ENCODE results near the gene MSH5. TPM values are rescaled to one million over a fixed set of nuclear protein-coding genes. Genes with fewer than 3 reads are reported as not detected.

MSH5 gene
- total RNA-seq, 1 experiment from 2014 or later = 22.4 TPM

GRCh38 chr6:31776485-31776988 is 36.7 kb downstream of the MSH5 start:
- H3K36me3 Mint-ChIP-seq (ENCODE audit: insufficient read depth in 1 of 3, low read depth in 3 of 3) = peaks cover 22 to 39% (median 24%) of the 10 kb centered on the region in 3 experiments; a peak in 6 of 7 replicates
- H2AFZ ChIP-seq (ENCODE audit: low read length) = no peak overlapping the region
- no peak overlapping the region for H3K27ac ChIP-seq (ENCODE audit: insufficient read length, low read depth, low read length)

More at GRCh38 chr6:31776485-31776988, 36.7 kb downstream of the MSH5 start:
- Histone ChIP-seq H4K5ac (ENCODE audit: insufficient read length, low read depth, low read length) (no peak overlapping the region), H3K27me3 (ENCODE audit: insufficient read depth, low read length) (no peaks in the 10 kb centered on the region), H3K18ac (ENCODE audit: insufficient read length, low read depth, low read length) (no peak overlapping the region), H3K4me2 (ENCODE audit: insufficient read depth, insufficient read length, low read length) (no peak overlapping the region), H3K23me2 (ENCODE audit: insufficient read length, low read depth, low read length, poor library complexity, severe bottlenecking) (no peaks in the 10 kb centered on the region), H2AK5ac (ENCODE audit: insufficient read length, low read length) (no peak overlapping the region), H3K9ac (ENCODE audit: extremely low read depth, insufficient read length, low read length) (no peak overlapping the region), H2BK12ac (ENCODE audit: insufficient read length, low read depth, low read length) (no peak overlapping the region), H2BK15ac (ENCODE audit: low read depth, low read length) (no peak overlapping the region), H3K9me3 (ENCODE audit: control insufficient read depth, low read depth, low read length) (no peaks in the 10 kb centered on the region), H3K4me1 (ENCODE audit: insufficient read depth, low read length) (no peaks in the 10 kb centered on the region), H3K56ac (ENCODE audit: insufficient read length, low read depth, low read length) (no peak overlapping the region), H2BK20ac (ENCODE audit: low read depth, low read length, poor library complexity, severe bottlenecking) (no peak overlapping the region), H3T11ph (ENCODE audit: low read length) (no peak overlapping the region), H3K79me2 (ENCODE audit: insufficient read depth, low read length) (no peaks in the 10 kb centered on the region), H3K4ac (ENCODE audit: low read depth, low read length) (no peak overlapping the region), H4K8ac (replicated peaks; ENCODE audit: insufficient read length, low read depth, low read length) (no peak overlapping the region), H3K79me1 (ENCODE audit: insufficient read depth, low read depth, low read length, poor library complexity, severe bottlenecking) (no peaks in the 10 kb centered on the region), H4K91ac (ENCODE audit: insufficient read length, low read depth, low read length) (no peak overlapping the region), H2BK5ac (ENCODE audit: insufficient read length, low read length) (no peak overlapping the region), H3K14ac (ENCODE audit: insufficient read depth, low read length) (no peak overlapping the region), H2BK120ac (ENCODE audit: low read depth, low read length, poor library complexity, severe bottlenecking) (no peak overlapping the region), H4K20me1 (ENCODE audit: control insufficient read depth, insufficient read depth, insufficient read length) (no peaks in the 10 kb centered on the region), H3K23ac (ENCODE audit: insufficient read length, low read depth, low read length) (no peak overlapping the region)
- Mint-ChIP-seq H3K4me1 (peaks cover 5 to 10% of the 10 kb centered on the region in 2 experiments; a peak in 3 of 4 replicates), H3K9me3 (no peaks in the 10 kb centered on the region), H3K27me3 (ENCODE audit: low read depth) (no peaks in the 10 kb centered on the region), H3K27ac (peak overlapping the region in 2 of 3 experiments; percentile 52 to 61; a peak in 2 of 7 replicates), H3K4me3 (no peak overlapping the region)
- TF ChIP-seq CTCF (conservative IDR thresholded peaks at IDR 0.05) = no peak
- DNase-seq = no peak
- no CpG with 5 or more reads among the region's 14 CpGs for WGBS (ENCODE audit: extremely low coverage, insufficient read length, low lambda C conversion rate)
